GM12873 (cell line): ENCODE results near the gene DRAP1.
A peak's percentile ranks its signal among the peaks of the same experiment; 100 is the strongest.

ENCODE experiments used
- TF ChIP-seq, protein P1 (sequence below): IDR thresholded peaks from 2 replicates; pipeline ENCODE4 v1.5.1; 2012; ENCODE audit warnings: low read depth, mild to moderate bottlenecking, moderate library complexity, low read length, control low read depth; ENCODE audit not compliant: insufficient read depth; ENCODE audit errors: missing control alignments

Gene DRAP1

DNA sequence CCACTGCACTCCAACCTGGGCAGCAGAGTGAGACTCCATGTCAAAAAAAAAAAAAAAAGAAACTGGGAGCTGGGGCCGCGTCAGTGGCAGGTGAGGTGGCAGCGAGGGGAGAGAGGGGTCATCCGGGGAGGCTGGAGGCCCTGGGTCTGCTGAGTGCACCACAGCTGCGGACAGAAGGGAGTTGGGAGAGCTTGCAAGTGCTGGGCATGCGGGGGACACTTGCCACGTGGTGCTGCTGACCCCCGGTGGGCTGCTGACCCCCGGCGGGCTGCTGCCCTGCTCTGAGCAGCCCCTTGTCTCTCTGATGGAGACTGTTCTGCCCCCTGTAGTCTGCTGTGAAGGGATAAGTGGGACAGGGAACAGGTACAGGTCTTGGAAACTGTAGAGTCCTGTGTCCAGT lies 2.6 kb downstream of the DRAP1 start:
- TF ChIP-seq, protein P1, sequence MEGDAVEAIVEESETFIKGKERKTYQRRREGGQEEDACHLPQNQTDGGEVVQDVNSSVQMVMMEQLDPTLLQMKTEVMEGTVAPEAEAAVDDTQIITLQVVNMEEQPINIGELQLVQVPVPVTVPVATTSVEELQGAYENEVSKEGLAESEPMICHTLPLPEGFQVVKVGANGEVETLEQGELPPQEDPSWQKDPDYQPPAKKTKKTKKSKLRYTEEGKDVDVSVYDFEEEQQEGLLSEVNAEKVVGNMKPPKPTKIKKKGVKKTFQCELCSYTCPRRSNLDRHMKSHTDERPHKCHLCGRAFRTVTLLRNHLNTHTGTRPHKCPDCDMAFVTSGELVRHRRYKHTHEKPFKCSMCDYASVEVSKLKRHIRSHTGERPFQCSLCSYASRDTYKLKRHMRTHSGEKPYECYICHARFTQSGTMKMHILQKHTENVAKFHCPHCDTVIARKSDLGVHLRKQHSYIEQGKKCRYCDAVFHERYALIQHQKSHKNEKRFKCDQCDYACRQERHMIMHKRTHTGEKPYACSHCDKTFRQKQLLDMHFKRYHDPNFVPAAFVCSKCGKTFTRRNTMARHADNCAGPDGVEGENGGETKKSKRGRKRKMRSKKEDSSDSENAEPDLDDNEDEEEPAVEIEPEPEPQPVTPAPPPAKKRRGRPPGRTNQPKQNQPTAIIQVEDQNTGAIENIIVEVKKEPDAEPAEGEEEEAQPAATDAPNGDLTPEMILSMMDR: no peak

DNA sequence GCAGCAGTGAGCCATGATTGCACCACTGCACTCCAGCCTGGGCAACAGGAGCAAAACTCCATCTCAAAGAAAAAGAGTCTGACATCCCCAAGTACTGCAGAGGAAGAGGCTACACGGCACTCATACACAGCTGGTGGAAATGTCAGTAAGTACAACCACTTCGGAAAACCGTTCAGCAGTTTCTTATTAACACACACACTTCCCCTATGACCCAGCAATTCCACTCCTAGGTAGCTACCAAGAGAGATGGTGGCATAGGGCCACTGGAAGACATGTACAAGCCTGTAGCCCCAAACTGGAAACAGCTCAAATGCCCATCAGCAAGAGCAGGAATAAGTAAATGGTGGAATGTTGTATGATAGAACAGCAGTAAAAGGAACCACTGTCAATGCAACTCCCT lies 3.3 kb downstream of the DRAP1 start:
- TF ChIP-seq, protein P1: no peak

DNA sequence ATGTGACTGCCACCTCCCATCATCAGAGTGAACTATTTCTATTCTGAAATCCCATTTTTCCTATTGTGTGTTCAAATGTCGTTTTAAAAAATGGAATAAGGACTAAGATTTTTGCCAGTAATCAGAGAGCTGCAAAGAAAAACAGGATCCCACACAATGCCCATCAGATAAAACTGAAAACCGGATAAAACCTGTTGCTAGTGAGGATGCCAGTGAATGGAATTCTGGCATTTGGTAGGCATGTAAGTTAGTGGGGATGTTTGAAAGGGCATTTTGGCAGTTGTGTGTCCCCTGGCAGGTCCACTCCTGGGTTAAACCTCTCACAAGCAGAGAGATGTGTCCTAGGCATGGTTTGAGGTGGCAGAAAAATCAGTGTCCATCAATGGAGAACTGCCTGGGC lies 6.2 kb downstream of the DRAP1 start:
- TF ChIP-seq, protein P1: no peak

DNA sequence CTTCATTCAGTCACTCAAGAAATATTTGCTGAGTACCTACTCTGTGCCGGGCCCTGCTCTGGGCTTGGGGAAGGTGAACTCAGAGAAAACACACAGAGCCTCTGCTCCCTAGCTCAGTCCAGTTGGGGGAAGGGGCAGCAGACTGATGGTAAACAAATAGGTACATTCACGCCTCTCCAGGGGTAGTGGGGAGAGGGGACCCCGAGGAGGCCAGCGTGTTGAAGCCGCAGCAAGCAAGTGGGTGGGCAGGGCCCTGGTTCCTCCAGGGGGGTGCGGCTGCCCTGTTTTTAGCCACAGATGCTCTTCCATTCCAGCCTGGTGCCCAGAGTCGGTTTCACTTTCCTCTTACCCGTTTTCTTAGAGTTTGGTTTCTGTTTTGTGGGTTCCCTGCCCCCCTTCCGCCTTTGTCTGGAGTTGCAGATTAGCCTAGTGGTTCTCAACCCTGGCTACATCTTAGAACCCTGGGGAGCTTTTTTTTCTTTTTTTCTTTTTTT lies 8.7 kb downstream of the DRAP1 start:
- TF ChIP-seq, protein P1: no peak

DNA sequence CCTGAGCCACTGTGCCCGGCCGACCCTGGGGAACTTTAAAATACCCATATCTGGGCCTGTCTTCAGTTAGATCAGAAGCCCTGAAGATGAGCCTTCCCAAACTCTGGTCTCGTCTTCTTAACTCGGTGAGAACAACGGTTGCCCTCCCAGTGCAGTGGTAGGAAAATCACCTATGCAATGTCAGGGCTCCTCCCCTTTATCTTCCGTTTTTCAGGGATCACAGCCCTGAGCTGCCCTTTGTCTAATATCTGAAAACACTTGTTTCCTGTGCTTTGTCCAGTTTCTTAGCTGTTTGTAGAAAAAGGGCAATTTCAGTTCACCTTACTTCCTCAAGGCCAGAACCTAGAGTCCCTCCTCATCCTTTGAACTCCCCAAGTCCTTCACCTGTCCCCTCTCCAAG lies 9.4 kb downstream of the DRAP1 start:
- TF ChIP-seq, protein P1: no peak

- TF ChIP-seq, protein P1: no peak
Measured at GRCh38 chr11:65931773-65932557, 12.7 kb downstream of the DRAP1 start.

DNA sequence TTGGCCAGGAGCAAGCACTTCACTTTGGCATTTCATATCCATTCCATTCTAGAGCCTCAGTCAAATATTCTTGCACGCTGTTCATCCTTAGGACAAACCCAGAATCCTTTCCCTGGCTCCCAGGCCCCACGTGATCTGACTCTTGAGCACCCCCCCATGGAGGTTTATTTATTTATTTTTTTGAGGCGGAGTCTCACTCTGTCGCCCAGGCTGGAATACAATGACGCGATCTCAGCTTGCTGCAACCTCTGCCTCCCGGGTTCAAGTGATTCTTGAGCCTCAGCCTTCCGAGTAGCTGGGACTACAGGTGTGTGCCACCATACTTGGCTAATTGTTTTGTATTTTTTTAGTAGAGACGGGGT lies 13.3 kb downstream of the DRAP1 start:
- TF ChIP-seq, protein P1: peak; percentile 13
